GM18909 (cell line): ENCODE data around the gene CACNA1A.
"Not testable (repeated sequence)": the region's sequence is repeated elsewhere in the genome, so short reads cannot be mapped to it uniquely, and the experiment has no call there.

Source experiments
- ATAC-seq: cut with Tn5 transposase; IDR thresholded peaks from one replicate; pipeline ENCODE4 v1.9.1; 2021; ENCODE audit warnings: mild to moderate bottlenecking; ENCODE audit not compliant: unreplicated experiment, poor library complexity

Gene CACNA1A

GRCh38 chr19:13177584-13177983 is 328.7 kb downstream of the CACNA1A start:
- ATAC-seq = not testable (repeated sequence)

- ATAC-seq = no peak
Measured at GRCh38 chr19:13176345-13176744, 329.9 kb downstream of the CACNA1A start.

- ATAC-seq = no peak
Measured at GRCh38 chr19:13173139-13173737, 333.0 kb downstream of the CACNA1A start.

- ATAC-seq = no peak
Measured at GRCh38 chr19:13172346-13173138, 333.7 kb downstream of the CACNA1A start.

- ATAC-seq = no peak
Measured at GRCh38 chr19:13171146-13171545, 335.1 kb downstream of the CACNA1A start.

- no peak for ATAC-seq
Measured at GRCh38 chr19:13169769-13170168, 336.5 kb downstream of the CACNA1A start.

- not testable (repeated sequence) for ATAC-seq
Measured at GRCh38 chr19:13166151-13166550, 340.1 kb downstream of the CACNA1A start.

GRCh38 chr19:13165162-13165997 is 340.9 kb downstream of the CACNA1A start:
- ATAC-seq = no peak

- no peak for ATAC-seq
Measured at GRCh38 chr19:13164343-13165161, 341.7 kb downstream of the CACNA1A start.

GRCh38 chr19:13163609-13164342 is 342.5 kb downstream of the CACNA1A start:
- no peak for ATAC-seq

- peak; percentile 59 for ATAC-seq
Measured at GRCh38 chr19:13162724-13163608, 343.3 kb downstream of the CACNA1A start.

GRCh38 chr19:13160557-13160956 is 345.7 kb downstream of the CACNA1A start:
- no peak for ATAC-seq

GRCh38 chr19:13159713-13160112 is 346.6 kb downstream of the CACNA1A start:
- no peak for ATAC-seq
